Measurements from ENCODE around the gene CCDC34. TPM values are rescaled to one million over a fixed set of nuclear protein-coding genes. Genes with fewer than 3 reads are reported as not detected.
A peak's percentile ranks its signal among the peaks of the same experiment; 100 is the strongest.

CCDC34 gene
- total RNA-seq, 1 donor from 2014 or later: 4.8 TPM

DNA sequence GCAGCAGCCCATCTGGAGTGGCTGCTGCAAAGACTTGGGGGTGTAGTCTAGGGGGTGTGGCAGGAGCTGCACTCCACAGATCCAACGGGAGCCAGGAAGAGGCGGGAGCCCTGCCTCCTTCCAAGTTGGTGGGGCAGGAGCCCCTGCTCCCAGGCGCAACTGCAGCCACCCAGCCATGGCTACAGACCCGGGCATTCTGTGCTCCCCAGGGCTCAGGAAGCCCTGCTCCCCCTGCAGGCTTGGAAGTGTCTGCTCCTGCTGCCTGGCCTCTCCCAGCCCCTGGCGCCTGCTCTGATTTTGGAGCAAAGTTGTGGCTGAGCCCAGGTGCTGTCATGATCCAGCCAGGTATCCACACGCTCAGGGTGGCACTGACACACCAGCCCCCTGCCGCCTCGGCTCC lies 58.5 kb downstream of the CCDC34 start:
- Mint-ChIP-seq H3K27me3 (ENCODE audit: unreplicated experiment) (no peaks in the 10 kb centered on the region), H3K4me1 (ENCODE audit: unreplicated experiment) (peaks cover 5% of the 10 kb centered on the region), H3K9me3 (ENCODE audit: unreplicated experiment) (no peaks in the 10 kb centered on the region), H3K36me3 (ENCODE audit: unreplicated experiment) (no peaks in the 10 kb centered on the region), H3K4me3 (ENCODE audit: unreplicated experiment) (no peak overlapping the region), H3K27ac (ENCODE audit: unreplicated experiment) (no peak overlapping the region)
- no peak for DNase-seq (ENCODE audit: extremely low spot score, unreplicated experiment)
- TF ChIP-seq, protein P1, sequence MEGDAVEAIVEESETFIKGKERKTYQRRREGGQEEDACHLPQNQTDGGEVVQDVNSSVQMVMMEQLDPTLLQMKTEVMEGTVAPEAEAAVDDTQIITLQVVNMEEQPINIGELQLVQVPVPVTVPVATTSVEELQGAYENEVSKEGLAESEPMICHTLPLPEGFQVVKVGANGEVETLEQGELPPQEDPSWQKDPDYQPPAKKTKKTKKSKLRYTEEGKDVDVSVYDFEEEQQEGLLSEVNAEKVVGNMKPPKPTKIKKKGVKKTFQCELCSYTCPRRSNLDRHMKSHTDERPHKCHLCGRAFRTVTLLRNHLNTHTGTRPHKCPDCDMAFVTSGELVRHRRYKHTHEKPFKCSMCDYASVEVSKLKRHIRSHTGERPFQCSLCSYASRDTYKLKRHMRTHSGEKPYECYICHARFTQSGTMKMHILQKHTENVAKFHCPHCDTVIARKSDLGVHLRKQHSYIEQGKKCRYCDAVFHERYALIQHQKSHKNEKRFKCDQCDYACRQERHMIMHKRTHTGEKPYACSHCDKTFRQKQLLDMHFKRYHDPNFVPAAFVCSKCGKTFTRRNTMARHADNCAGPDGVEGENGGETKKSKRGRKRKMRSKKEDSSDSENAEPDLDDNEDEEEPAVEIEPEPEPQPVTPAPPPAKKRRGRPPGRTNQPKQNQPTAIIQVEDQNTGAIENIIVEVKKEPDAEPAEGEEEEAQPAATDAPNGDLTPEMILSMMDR (IDR thresholded peaks at IDR 0.05): peak; percentile 8

DNA sequence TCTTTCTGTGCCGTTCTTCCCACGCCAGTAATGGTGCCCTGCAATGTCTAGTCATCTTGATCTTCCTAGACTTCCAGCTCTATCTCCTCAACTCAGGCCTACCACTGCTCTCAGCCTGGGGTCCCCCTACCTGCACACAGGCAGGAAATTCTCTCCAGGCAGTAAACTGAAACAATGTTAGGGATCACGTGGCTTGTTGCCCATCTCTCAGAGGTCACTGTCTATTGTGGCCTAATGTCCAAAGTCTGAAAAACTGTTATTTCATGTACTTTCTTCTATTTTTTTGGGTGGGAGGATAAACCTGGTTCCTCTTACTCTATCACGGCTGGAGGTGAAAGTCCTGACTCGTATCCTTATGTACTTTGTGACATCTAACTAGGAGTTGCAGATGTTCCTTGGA lies 59.1 kb downstream of the CCDC34 start:
- Mint-ChIP-seq H3K4me3 (ENCODE audit: unreplicated experiment) (no peak overlapping the region), H3K4me1 (ENCODE audit: unreplicated experiment) (peaks cover 5% of the 10 kb centered on the region), H3K27me3 (ENCODE audit: unreplicated experiment) (no peaks in the 10 kb centered on the region), H3K9me3 (ENCODE audit: unreplicated experiment) (no peaks in the 10 kb centered on the region), H3K36me3 (ENCODE audit: unreplicated experiment) (no peaks in the 10 kb centered on the region), H3K27ac (ENCODE audit: unreplicated experiment) (no peak overlapping the region)
- TF ChIP-seq, protein P1 (IDR thresholded peaks at IDR 0.05): no peak
- DNase-seq (ENCODE audit: extremely low spot score, unreplicated experiment): no peak

DNA sequence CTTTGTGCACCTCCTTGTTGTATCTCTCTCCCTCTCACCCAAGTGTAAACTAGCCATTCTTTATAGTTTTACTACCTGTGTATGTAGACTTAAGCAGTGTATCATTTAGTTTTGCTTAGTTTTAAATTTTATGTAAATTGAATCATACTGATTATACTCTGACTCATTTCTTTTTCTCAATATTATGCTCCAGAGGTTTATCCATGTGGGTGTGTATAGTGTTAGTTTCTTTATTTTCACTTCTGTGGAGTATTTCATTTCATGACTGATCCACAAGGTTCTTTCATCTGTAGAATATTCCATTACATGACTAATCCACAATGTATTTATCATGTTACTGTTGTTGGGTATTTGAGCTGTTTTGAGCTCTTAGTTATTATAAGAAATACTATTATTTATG lies 62.0 kb downstream of the CCDC34 start:
- H3K27ac Mint-ChIP-seq (ENCODE audit: unreplicated experiment): no peak overlapping the region
- DNase-seq (ENCODE audit: extremely low spot score, unreplicated experiment): no peak
- no peaks in the 10 kb centered on the region for H3K36me3 Mint-ChIP-seq (ENCODE audit: unreplicated experiment)
- TF ChIP-seq, protein P1 (IDR thresholded peaks at IDR 0.05): no peak
- H3K27me3 Mint-ChIP-seq (ENCODE audit: unreplicated experiment): no peaks in the 10 kb centered on the region
- H3K9me3 Mint-ChIP-seq (ENCODE audit: unreplicated experiment): no peaks in the 10 kb centered on the region
- H3K4me1 Mint-ChIP-seq (ENCODE audit: unreplicated experiment): peaks cover 5% of the 10 kb centered on the region
- H3K4me3 Mint-ChIP-seq (ENCODE audit: unreplicated experiment): no peak overlapping the region

DNA sequence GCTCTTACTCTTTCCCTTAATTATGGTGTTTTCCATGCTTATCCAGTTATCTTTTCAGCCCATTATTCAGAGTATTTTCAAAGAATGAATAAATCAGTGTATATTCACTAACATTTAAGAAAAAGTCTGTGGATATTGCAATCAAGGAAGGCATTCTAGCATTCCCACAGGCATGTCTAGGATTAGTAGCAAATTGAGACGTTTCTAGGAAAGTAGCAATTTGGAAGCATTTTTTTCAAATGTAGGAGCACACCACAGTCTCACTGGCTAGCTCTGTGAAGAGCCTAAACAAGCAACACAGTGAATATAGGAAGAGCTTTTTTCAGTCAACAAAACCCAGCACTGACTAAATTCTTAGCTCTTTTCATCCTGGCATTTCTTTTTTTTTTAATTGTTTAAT lies 65.4 kb downstream of the CCDC34 start:
- Mint-ChIP-seq H3K27me3 (ENCODE audit: unreplicated experiment) (no peaks in the 10 kb centered on the region), H3K9me3 (ENCODE audit: unreplicated experiment) (no peaks in the 10 kb centered on the region), H3K36me3 (ENCODE audit: unreplicated experiment) (no peaks in the 10 kb centered on the region), H3K27ac (ENCODE audit: unreplicated experiment) (no peak overlapping the region), H3K4me3 (ENCODE audit: unreplicated experiment) (no peak overlapping the region), H3K4me1 (ENCODE audit: unreplicated experiment) (peaks cover 13% of the 10 kb centered on the region)
- no peak for DNase-seq (ENCODE audit: extremely low spot score, unreplicated experiment)
- TF ChIP-seq, protein P1 (IDR thresholded peaks at IDR 0.05): no peak

DNA sequence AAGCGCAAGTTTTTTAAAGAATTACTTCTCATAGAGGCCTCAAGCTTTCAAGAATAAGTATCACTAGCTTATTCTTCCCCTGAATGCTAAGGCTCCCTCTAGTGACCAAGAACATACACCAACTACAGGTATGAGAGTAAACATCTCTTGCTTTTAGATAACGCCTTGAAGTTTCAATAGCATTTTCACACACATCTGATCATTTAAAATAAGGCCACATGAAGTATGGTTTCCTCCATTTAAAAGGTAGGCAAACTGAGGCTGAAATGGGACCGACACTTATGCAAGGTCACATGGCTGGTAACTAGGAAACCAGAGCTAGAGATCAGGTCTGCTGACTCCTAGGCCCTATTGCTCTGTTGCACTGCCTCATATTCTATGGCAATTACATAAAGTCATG lies 66.5 kb downstream of the CCDC34 start:
- no peak overlapping the region for H3K27ac Mint-ChIP-seq (ENCODE audit: unreplicated experiment)
- H3K36me3 Mint-ChIP-seq (ENCODE audit: unreplicated experiment): no peaks in the 10 kb centered on the region
- no peak for DNase-seq (ENCODE audit: extremely low spot score, unreplicated experiment)
- no peak overlapping the region for H3K4me3 Mint-ChIP-seq (ENCODE audit: unreplicated experiment)
- TF ChIP-seq, protein P1 (IDR thresholded peaks at IDR 0.05): peak; percentile 75
- H3K9me3 Mint-ChIP-seq (ENCODE audit: unreplicated experiment): no peaks in the 10 kb centered on the region
- peaks cover 13% of the 10 kb centered on the region for H3K4me1 Mint-ChIP-seq (ENCODE audit: unreplicated experiment)
- H3K27me3 Mint-ChIP-seq (ENCODE audit: unreplicated experiment): no peaks in the 10 kb centered on the region
